ENCODE results near the gene GRIP1.

GRCh38 chr12:66548338-66549049 is 130.4 kb downstream of the GRIP1 start:
- TF ChIP-seq POLR2A (IDR thresholded peaks at IDR 0.05): no peak
- no peak for TF ChIP-seq CTCF (IDR thresholded peaks at IDR 0.05)
